HEK293 (cell line): Measurements from ENCODE around the gene TP63.

Experiments used
- CTCF ChIP-seq: fragments of 450-650 bp; formaldehyde crosslinking; IDR thresholded peaks from 2 replicates; pipeline ENCODE4 v1.5.1; 2016; ENCODE audit warnings: missing biosample characterization, missing genetic modification characterization
- KLF10 ChIP-seq: fragments of 450-650 bp; IDR thresholded peaks from 2 replicates; pipeline ENCODE4 v1.5.1; 2018; ENCODE audit warnings: missing biosample characterization, mild to moderate bottlenecking, missing genetic modification characterization
- ZNF341 ChIP-seq: fragments of 450-650 bp; formaldehyde crosslinking; IDR thresholded peaks from 2 replicates; pipeline ENCODE4; 2016; ENCODE audit warnings: low read depth, missing biosample characterization, missing genetic modification characterization
- ZNF510 ChIP-seq: fragments of 450-650 bp; formaldehyde crosslinking; IDR thresholded peaks from 2 replicates; pipeline ENCODE4 v1.5.1; 2018; ENCODE audit warnings: mild to moderate bottlenecking, missing genetic modification characterization, missing biosample characterization; ENCODE audit not compliant: insufficient replicate concordance
- ZNF513 ChIP-seq: fragments of 450-650 bp; IDR thresholded peaks from 2 replicates; pipeline ENCODE4 v1.5.1; 2018; ENCODE audit warnings: missing biosample characterization, missing genetic modification characterization
- ZNF600 ChIP-seq: fragments of 450-650 bp; formaldehyde crosslinking; IDR thresholded peaks from 2 replicates; pipeline ENCODE4 v1.5.1; 2016; ENCODE audit warnings: missing biosample characterization, missing genetic modification characterization
- ZSCAN18 ChIP-seq: fragments of 450-650 bp; formaldehyde crosslinking; IDR thresholded peaks from 2 replicates; pipeline ENCODE4 v1.5.1; 2016; ENCODE audit warnings: missing biosample characterization, missing genetic modification characterization

- no peak for TF ChIP-seq ZNF510 (tag by site-specific recombination)
- no peak for TF ChIP-seq CTCF (tag by site-specific recombination)
- no peak for TF ChIP-seq KLF10 (tag by site-specific recombination)
- TF ChIP-seq ZNF600 (tag by site-specific recombination): no peak
- TF ChIP-seq ZSCAN18 (tag by site-specific recombination): no peak
- TF ChIP-seq ZNF341 (tag by site-specific recombination): no peak
- TF ChIP-seq ZNF513: no peak
Observed at GRCh38 chr3:189921770-189922169, 290.6 kb downstream of the TP63 start.
